Measurements from ENCODE around the gene EPSTI1. TPM values are rescaled to one million over a fixed set of nuclear protein-coding genes. Genes with fewer than 3 reads are reported as not detected.
A peak's percentile ranks its signal among the peaks of the same experiment; 100 is the strongest.

EPSTI1 gene
- total RNA-seq, 1 donor, result 21.0 TPM

GRCh38 chr13:42977219-42977659 is 14.8 kb downstream of the EPSTI1 start:
- no peak for DNase-seq (ENCODE audit: low read depth in 2 of 3, low spot score in 2 of 3)

GRCh38 chr13:42976066-42976465 is 16.0 kb downstream of the EPSTI1 start:
- DNase-seq (ENCODE audit: low read depth in 2 of 3, low spot score in 2 of 3), result no peak

DNA sequence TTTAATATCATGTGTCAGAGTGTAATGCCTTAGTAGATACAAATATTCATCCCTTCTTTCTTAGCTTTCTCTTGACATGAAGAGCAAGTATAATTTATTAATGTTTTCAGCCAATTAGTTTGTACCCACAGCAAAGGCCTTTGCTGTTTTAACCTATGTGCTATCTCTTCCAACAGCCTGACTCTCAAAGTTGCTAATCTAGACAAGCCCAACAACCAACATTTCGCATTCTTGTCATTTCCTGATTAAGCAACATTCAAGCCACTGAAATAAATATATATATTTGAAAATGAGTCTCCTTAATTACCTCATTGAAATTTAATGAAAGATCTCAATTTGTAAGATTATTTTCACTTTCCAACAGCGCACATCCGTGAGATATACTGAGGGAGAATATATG is 18.5 kb downstream of the EPSTI1 start:
- peak in 1 of 3 donors; percentile 49 for DNase-seq (ENCODE audit: low read depth in 2 of 3, low spot score in 2 of 3)

- no peak for DNase-seq (ENCODE audit: low read depth in 2 of 3, low spot score in 2 of 3)
These were observed 20.2 kb downstream of the EPSTI1 start for GRCh38 chr13:42971691-42972347.

DNA sequence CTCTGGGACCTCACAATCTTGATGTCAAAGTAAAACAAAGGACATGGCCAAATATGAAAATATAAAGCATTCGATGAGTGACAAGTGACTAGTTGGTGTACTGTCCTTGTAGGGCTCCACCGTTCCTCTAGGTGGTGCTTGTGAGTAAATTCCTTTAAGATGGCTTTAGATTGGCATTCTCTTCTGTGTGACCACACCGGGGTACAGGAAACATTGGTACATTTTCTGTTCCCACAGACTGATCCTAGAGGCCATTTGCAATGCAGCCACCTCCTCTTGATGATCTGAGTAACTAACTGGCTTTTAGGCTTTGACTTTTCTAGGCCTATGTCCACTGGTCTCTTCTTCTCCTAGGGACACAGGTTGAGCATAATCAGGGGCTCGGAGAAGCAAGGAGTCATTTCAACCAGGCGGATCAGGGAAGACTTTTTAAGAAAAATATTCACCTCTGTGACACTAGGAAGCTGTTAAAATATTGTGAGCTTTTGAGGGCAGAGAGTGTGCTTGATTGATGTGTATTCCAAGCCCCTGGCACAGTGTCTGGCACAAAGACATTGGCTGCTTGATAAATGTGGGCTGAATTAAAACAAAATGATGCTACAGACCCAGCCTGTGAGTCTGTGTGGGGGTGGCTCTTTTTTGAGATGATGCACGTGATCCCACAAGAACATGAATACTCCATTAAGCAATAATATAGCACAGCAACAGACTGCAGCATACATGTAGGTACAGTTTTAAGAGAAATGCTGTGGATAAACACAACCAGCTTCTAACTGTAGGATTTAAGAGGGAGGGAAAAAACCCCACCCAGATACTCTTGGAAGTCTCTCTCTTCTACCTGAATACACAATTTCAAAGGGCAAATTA is 21.0 kb downstream of the EPSTI1 start:
- peak in 2 of 3 donors; percentile 69 to 82 for DNase-seq (ENCODE audit: low read depth in 2 of 3, low spot score in 2 of 3)

DNA sequence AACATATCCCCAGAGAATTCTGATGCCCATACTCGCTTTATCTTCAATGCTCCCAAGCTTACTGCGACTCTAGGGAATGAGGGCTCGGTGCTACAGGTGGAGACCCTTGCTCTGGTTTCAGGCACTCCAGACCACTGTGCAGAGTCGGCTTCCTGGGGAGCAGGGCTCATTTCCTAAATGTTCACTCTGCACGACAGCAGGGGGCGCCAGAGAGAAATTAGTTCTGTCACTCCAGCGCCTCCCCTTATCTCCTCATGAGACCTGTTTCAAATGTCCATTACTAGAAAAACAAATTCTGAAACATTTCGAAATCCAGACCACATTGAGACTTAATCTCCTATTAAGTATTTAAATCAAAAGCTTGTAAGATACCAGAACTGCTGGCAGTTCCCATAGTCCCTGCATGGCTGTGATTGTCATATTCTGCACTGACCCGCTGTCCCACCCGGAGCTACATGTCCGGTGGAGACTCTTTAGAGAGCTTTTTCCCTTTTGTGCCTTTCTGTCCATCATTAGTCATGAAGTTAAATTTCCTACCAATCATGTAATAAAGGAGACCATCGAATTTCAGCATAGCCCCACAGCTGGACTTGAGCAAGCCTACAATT is 22.4 kb downstream of the EPSTI1 start:
- DNase-seq (ENCODE audit: low read depth in 2 of 3, low spot score in 2 of 3), result peak in 2 of 3 donors; percentile 68 to 86

DNA sequence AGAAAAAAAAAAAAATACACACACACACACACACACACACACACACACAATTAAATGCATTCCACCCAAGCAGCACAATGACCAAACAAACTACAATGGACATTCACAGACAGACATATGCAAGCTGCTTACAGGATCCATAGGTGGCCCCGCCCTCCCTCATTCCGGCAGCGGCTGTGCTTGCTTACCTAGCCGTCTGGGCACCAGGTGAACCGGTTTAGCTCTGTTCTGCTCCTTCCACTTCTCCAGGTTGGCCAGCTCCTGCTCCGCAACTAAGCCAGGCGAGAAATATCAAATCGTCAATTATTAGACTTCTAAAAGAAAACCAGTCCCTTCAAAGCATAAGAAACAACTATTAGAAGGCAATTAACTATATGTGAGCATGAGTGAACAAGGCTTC is 23.1 kb downstream of the EPSTI1 start:
- DNase-seq (ENCODE audit: low read depth in 2 of 3, low spot score in 2 of 3), result no peak

GRCh38 chr13:42967660-42968059 is 24.4 kb downstream of the EPSTI1 start:
- DNase-seq (ENCODE audit: low read depth in 2 of 3, low spot score in 2 of 3), result no peak

GRCh38 chr13:42965281-42965680 is 26.8 kb downstream of the EPSTI1 start:
- no peak for DNase-seq (ENCODE audit: low read depth in 2 of 3, low spot score in 2 of 3)

GRCh38 chr13:42964761-42965161 is 27.3 kb downstream of the EPSTI1 start:
- DNase-seq (ENCODE audit: low read depth in 2 of 3, low spot score in 2 of 3), result no peak

DNA sequence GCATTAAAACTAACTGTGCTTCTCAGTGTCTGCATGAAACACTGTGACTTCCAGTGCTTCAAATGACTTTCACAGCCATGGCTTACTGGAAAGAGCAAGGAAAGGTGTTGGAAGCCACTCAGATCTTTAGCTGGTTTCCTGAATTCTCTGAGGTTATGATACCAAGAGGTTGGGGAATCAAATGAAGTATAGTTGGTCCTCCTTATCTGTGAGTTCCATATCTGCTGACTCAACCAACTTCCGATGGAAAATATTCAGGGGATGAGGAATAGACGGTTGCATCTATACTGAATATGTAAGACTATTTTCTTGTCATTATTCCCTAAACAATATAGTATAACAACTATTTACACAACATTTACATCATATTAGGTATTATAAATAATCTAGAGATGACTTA is 32.4 kb downstream of the EPSTI1 start:
- DNase-seq (ENCODE audit: low read depth in 2 of 3, low spot score in 2 of 3), result no peak

DNA sequence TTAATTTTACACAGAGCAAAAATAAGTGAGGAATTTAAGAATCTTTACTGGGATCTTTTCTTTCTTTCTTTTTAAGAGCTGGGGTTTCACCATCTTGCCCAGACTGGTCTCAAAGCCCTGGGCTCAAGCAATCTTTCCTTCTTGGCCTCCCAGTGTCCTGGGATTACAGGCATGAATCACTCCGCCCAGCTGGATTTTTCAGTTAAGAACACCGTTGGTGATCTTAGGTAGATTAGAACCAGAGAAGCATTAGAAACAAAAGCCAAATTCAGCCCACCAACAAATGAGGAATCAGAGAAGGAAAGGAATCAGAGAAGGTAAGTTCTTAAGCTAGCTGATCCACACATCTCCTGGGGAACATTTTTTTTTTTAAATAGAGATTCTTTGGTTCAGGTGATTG is 34.2 kb downstream of the EPSTI1 start:
- DNase-seq (ENCODE audit: low read depth in 2 of 3, low spot score in 2 of 3), result no peak

GRCh38 chr13:42950181-42950580 is 41.9 kb downstream of the EPSTI1 start:
- DNase-seq (ENCODE audit: low read depth in 2 of 3, low spot score in 2 of 3), result no peak

GRCh38 chr13:42947925-42948324 is 44.1 kb downstream of the EPSTI1 start:
- DNase-seq (ENCODE audit: low read depth in 2 of 3, low spot score in 2 of 3), result no peak

DNA sequence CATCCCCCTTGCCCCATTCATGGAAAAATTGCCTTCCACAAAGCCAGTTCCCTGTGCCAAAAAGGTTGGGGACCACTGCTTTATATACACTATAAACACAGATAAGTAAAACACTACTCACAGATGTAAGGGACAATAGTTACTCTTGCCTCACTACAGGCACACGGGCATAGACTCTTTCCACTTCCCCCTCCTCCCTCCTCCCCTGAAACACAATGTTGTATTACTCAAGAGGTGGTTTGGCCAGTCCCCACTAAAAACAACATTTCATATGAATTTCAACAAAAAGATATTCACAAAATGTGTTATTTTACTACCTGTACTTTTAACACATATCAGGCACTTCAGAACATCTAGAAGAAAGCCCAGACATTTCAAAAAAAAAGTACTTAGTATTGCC is 45.1 kb downstream of the EPSTI1 start:
- DNase-seq (ENCODE audit: low read depth in 2 of 3, low spot score in 2 of 3), result no peak

DNA sequence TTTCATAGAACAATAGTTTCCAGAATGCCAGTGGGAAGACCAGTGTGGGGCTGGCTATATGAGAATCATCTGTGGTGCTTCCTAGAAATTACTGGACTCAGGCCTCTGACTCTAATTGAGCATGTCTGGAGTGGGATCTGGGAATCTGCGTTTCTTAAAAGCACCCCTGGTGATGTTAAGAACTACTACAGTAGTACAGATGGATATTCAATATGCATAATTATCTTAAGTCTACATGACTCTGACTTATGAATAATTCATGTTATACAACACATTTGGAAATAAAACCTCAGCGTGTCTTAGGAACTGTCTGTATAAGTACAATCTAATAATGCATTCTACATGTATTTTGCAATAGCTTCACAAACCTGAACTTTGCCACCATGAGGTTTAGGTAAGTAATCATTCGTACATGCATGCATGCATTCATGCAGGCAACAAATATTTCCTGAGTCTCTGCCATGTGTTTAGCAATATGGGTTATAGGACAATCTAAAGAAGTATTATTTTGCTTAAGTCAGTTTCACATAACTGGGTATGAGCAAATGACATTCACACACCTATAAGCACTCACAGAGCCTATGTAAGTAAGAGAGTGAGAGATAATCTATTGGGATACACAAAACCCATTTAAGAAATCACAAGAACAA is 62.0 kb downstream of the EPSTI1 start:
- no peak for DNase-seq (ENCODE audit: low read depth in 2 of 3, low spot score in 2 of 3)

DNA sequence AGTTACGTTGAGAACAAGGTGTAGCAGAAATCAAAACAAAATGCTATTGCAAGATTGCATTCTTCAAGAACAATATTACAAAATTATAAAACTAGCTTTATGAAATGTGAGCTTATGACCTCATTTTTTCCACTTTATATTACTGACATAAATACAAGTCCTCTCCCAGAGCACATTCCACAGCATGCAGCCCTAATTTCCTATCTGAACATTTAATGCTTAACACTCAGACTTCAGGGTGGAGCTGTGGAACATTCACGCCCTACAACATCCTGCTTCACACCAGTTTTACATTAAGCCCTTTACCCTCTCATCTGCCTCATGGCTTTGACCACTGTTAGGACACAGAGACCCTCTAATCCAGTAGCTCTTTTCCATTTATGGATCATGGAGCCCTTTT is 65.5 kb downstream of the EPSTI1 start:
- DNase-seq (ENCODE audit: low read depth in 2 of 3, low spot score in 2 of 3), result no peak

DNA sequence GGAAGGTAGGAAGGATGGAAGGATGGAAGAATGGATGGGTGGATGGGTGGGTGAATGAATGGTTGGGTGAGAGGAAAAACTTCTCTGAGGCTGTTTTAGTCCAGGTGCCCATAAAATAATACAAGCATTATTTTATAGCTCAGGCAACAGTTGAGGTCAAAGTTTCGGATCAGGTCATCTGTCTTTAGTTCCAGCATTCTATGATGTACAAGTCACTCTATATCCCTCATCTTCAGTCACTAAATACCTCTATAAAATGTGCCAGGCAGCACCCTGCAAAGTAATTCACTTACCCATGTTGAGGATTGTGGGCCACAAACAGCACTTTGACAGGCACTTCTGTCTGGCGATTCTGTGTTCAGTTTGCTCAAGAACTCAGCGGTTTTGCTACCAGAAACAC is 66.0 kb downstream of the EPSTI1 start:
- no peak for DNase-seq (ENCODE audit: low read depth in 2 of 3, low spot score in 2 of 3)

- no peak for DNase-seq (ENCODE audit: low read depth in 2 of 3, low spot score in 2 of 3)
These were observed 66.4 kb downstream of the EPSTI1 start for GRCh38 chr13:42925626-42926025.

GRCh38 chr13:42924344-42924743 is 67.7 kb downstream of the EPSTI1 start:
- no peak for DNase-seq (ENCODE audit: low read depth in 2 of 3, low spot score in 2 of 3)

DNA sequence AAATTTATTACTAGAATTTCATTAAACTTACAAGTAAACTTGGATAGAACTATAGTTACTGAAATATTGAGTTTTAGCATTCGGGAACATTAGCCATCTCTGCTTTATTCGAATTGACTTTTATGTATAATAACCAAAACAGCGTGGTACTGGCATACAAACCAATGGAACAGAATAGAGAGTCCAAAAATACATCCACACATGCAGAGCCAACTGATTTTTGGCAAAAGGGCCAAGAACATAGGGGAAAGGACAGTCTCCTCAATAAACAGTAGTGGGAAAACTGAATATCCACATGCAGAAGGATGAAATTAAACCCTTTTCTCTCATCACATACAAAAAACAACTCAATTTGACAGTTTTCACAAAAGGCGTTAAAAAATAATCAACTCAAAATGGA is 84.3 kb downstream of the EPSTI1 start:
- DNase-seq (ENCODE audit: low read depth in 2 of 3, low spot score in 2 of 3), result no peak
